Mucosa of descending colon (tissue), 3 donors: ENCODE measurements around the gene DENND1A. TPM values are rescaled to one million over a fixed set of nuclear protein-coding genes. Genes with fewer than 3 reads are reported as not detected.

Source experiments
- ATAC-seq: fragments of 200-7000 bp; cut with Tn5 transposase; one replicate; pipeline ENCODE4 v1.9.1; 2020; ENCODE audit warnings: mild to moderate bottlenecking, moderate library complexity
- DNase-seq, 3 donors: peaks; one replicate each; pipeline ENCODE4 v3.0.0-alpha.2; 2020
- H3K36me3 ChIP-seq: fragments of 200-600 bp; one replicate; pipeline ENCODE4 v1.8.0; 2021; ENCODE audit warnings: low read depth, mild to moderate bottlenecking
- H3K4me1 ChIP-seq: fragments of 200-600 bp; one replicate; pipeline ENCODE4 v1.8.0; 2021; ENCODE audit warnings: low read depth, mild to moderate bottlenecking
- H3K4me3 ChIP-seq: fragments of 200-600 bp; one replicate; pipeline ENCODE4 v1.8.0; 2021; ENCODE audit warnings: mild to moderate bottlenecking
- H3K9me3 ChIP-seq: fragments of 200-600 bp; one replicate; pipeline ENCODE4 v1.8.0; 2021; ENCODE audit warnings: mild to moderate bottlenecking
- intact Hi-C, 2 donors: fragments of 100-400 bp; cut with DNase I in 1 of 2; cut with micrococcal nuclease in 1 of 2; formaldehyde crosslinking; loops; one replicate each; pipeline versions ENCODE4 v1.11.0 to v1.11.1; 2022; cut with DNase I, micrococcal nuclease
- total RNA-seq, 3 donors: library from RNA; stranded (reverse); fragmentation: NEBNext Ultra II Directional in 2 of 3; extraction: Animal tissue kit (Norgen Biotek cat#: 25700) in 2 of 3; gene quantifications; one replicate each; pipeline versions ENCODE4 v1.2.1 to v1.2.4, GENCODE V29; 2021 to 2023
- TF ChIP-seq, protein P1 (sequence below): fragments of 200-600 bp; IDR thresholded peaks from one replicate; pipeline ENCODE4 v1.8.0; 2022; ENCODE audit warnings: antibody characterized with exemption, mild to moderate bottlenecking
- donor health status: DM: no; HTN: no; CAD: no; lungs with moderate emphysema.
- donor health status: DM: no; HTN: no; CAD: no.
- donor health status: DM: no; HTN: yes; CAD: no.

Gene DENND1A
- total RNA-seq, 3 donors from 2014 or later, result 32.8 to 50.0 (median 35.1) TPM

DNA sequence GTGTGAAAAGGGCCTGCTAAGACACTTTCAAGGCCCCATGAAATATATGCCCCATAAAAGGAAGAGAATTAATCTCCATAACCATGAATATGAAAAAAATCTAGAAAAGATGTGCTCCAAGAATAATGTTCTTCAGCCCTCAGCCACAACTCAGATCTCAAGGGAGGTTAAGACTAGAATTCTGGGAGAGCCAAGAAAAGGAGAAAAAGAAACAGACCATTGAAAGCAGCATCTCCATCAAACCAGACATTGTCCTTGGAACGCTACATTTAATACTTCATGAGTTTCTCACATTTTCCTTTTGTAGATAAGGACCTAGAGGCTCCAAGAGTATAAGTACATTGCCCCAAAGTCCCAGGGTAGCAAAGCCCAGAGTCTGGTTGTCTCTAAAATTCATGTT lies 270.6 kb downstream of the DENND1A start:
- Histone ChIP-seq H3K9me3 (peaks cover 7% of the 10 kb centered on the region), H3K36me3 (no peaks in the 10 kb centered on the region), H3K4me1 (no peaks in the 10 kb centered on the region), H3K4me3 (no peak overlapping the region)
- ATAC-seq (no peak), DNase-seq (no peak)
- TF ChIP-seq, protein P1, sequence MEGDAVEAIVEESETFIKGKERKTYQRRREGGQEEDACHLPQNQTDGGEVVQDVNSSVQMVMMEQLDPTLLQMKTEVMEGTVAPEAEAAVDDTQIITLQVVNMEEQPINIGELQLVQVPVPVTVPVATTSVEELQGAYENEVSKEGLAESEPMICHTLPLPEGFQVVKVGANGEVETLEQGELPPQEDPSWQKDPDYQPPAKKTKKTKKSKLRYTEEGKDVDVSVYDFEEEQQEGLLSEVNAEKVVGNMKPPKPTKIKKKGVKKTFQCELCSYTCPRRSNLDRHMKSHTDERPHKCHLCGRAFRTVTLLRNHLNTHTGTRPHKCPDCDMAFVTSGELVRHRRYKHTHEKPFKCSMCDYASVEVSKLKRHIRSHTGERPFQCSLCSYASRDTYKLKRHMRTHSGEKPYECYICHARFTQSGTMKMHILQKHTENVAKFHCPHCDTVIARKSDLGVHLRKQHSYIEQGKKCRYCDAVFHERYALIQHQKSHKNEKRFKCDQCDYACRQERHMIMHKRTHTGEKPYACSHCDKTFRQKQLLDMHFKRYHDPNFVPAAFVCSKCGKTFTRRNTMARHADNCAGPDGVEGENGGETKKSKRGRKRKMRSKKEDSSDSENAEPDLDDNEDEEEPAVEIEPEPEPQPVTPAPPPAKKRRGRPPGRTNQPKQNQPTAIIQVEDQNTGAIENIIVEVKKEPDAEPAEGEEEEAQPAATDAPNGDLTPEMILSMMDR, result no peak
- intact Hi-C loops, result no loop called here

DNA sequence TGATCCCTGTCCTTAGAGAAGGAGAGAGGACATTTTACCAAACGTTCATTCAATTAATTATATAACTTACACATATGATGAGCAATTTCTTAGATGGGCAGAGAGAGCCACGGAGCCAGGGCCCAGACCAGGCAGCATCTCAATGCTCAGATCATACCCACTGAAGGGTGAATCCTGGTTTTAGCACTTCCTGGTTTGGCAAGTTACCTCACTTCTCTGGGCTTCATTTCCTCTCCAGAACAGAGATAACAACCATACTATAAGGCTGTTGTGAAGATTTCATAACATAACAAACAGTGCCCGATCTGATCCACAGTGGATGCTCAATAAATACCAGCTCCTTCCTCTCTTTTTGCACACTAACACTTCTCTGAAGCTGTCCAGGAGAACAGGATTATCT lies 271.1 kb downstream of the DENND1A start:
- Histone ChIP-seq H3K9me3 (peaks cover 4% of the 10 kb centered on the region), H3K36me3 (no peaks in the 10 kb centered on the region), H3K4me1 (no peaks in the 10 kb centered on the region), H3K4me3 (no peak overlapping the region)
- ATAC-seq, result peak; percentile 76
- TF ChIP-seq, protein P1, result no peak
- intact Hi-C loops, result no loop called here
- no peak for DNase-seq

DNA sequence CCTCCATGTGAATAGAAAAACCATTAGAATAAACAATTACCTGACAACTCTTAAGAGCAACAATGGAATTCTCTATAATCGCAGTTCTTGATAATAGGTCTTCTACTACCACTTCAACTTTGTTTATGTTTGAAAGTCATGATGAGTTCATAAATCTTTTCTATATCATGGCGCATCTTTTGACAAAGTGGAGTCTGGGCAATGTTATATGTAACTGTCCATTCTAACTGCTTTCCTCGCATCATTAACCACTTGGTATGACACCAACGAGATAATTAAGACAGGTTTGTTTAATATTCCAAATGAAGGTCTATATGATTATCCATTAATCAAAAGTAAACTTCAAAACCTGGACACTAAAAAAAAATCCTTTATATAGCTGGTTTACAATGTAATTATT lies 272.0 kb downstream of the DENND1A start:
- no peak overlapping the region for H3K4me3 ChIP-seq
- DNase-seq, result no peak
- intact Hi-C loops, result no loop called here
- peaks cover 4% of the 10 kb centered on the region for H3K4me1 ChIP-seq
- peaks cover 4% of the 10 kb centered on the region for H3K9me3 ChIP-seq
- TF ChIP-seq, protein P1, result no peak
- no peak for ATAC-seq
- H3K36me3 ChIP-seq, result no peaks in the 10 kb centered on the region

DNA sequence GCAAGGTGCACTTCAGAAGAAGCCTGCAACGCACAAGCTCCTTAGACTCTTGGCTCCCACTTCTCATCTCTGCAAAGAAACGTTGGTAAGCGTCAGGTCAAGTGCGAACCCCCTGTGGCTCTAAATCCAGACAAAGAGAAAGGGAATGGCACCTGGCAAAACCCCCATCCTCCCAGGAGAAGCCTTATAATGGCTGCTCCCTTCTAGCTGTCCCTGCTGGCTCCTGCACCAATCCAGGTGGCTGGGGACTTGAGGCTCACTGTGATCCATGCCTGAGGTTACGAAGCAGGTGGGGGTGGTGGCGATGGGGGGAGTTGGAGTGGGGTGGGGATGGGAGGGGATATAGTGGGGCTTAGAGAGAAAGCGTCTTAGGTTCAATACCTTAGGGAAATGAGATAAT lies 272.8 kb downstream of the DENND1A start:
- intact Hi-C loops, result no loop called here
- DNase-seq (no peak), ATAC-seq (no peak)
- no peaks in the 10 kb centered on the region for H3K36me3 ChIP-seq
- TF ChIP-seq, protein P1, result no peak
- peaks cover 12% of the 10 kb centered on the region for H3K4me1 ChIP-seq
- H3K9me3 ChIP-seq, result peaks cover 2% of the 10 kb centered on the region
- H3K4me3 ChIP-seq, result no peak overlapping the region

DNA sequence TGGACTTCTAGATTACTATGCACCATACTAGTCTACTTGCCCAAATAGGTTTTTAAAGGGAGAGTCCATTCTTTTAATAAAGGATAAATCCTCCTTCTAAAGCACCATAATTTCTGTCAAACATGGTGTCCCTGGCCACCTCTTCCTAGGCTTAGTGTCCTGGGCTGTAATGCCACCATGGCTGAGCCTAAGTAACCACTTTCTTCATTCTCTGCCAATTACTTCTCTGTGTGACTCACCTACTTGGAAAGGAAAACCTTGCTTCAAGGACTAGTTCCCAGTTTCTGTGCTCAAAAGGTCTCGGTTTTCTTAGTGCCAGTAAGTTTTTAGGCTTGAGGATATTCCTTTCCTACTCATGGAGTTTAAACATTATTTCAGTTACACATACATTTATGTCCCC lies 273.4 kb downstream of the DENND1A start:
- no peaks in the 10 kb centered on the region for H3K36me3 ChIP-seq
- TF ChIP-seq, protein P1, result no peak
- DNase-seq (no peak), ATAC-seq (no peak)
- intact Hi-C loops, result no loop called here
- peaks cover 14% of the 10 kb centered on the region for H3K4me1 ChIP-seq
- no peak overlapping the region for H3K4me3 ChIP-seq
- no peaks in the 10 kb centered on the region for H3K9me3 ChIP-seq
